MCF 10A (cell line): ENCODE data around the gene PGM1. TPM values are rescaled to one million over a fixed set of nuclear protein-coding genes. Genes with fewer than 3 reads are reported as not detected.
A peak's percentile ranks its signal among the peaks of the same experiment; 100 is the strongest.

Experiments
- BruUV-seq: library from RNA; stranded (reverse); fragments of 400-500 nt; replicated peaks from 2 replicates; lab custom pipeline; 2021; lab: Mats Ljungman, UMichigan
- CTCF ChIA-PET: fragments of 300-600 bp; sonication (Branson Sonifier 250); formaldehyde crosslinking; extraction: SDS; loops from one replicate; lab custom pipeline; 2021; ENCODE audit warnings: antibody characterized with exemption, inconsistent platforms; lab: Yijun Ruan, JAX
- POLR2A ChIA-PET: fragments of 300-600, 350-650 bp; sonication (Branson Sonifier 250); formaldehyde crosslinking; extraction: SDS; loops from one replicate; lab custom pipeline; 2020; ENCODE audit warnings: antibody characterized with exemption, inconsistent platforms; lab: Yijun Ruan, JAX
- DNase-seq: peaks from one replicate; pipeline ENCODE4 v3.0.0-alpha.2; 2018; ENCODE audit not compliant: unreplicated experiment
- H3K27ac Mint-ChIP-seq: one replicate; pipeline ENCODE4 v1.8.0; 2022; ENCODE audit warnings: mild to moderate bottlenecking, low read depth, mixed read lengths; ENCODE audit not compliant: unreplicated experiment
- H3K27me3 Mint-ChIP-seq: one replicate; pipeline ENCODE4 v1.8.0; 2022; ENCODE audit warnings: mixed read lengths; ENCODE audit not compliant: insufficient read depth, unreplicated experiment
- H3K36me3 Mint-ChIP-seq: one replicate; pipeline ENCODE4 v1.8.0; 2022; ENCODE audit warnings: mild to moderate bottlenecking, moderate library complexity, mixed read lengths; ENCODE audit not compliant: insufficient read depth, unreplicated experiment
- H3K4me1 Mint-ChIP-seq: one replicate; pipeline ENCODE4 v1.8.0; 2022; ENCODE audit warnings: mixed read lengths; ENCODE audit not compliant: insufficient read depth, unreplicated experiment
- H3K4me3 Mint-ChIP-seq: one replicate; pipeline ENCODE4 v1.8.0; 2022; ENCODE audit warnings: mild to moderate bottlenecking, moderate library complexity, mixed read lengths; ENCODE audit not compliant: unreplicated experiment
- H3K9me3 Mint-ChIP-seq: one replicate; pipeline ENCODE4 v1.8.0; 2022; ENCODE audit warnings: mixed read lengths; ENCODE audit not compliant: unreplicated experiment
- intact Hi-C: fragments of 100-400 bp; cut with micrococcal nuclease; formaldehyde crosslinking; loops from 2 replicates; pipeline ENCODE4 v1.14.1; 2022
- total RNA-seq: library from RNA; stranded (reverse); gene quantifications from 2 replicates; pipeline ENCODE4 v1.2.3, GENCODE V29; 2022
- TF ChIP-seq, protein P1 (sequence below): fragments of 200-600 bp; IDR thresholded peaks from one replicate; pipeline ENCODE4 v1.8.0; 2022; ENCODE audit warnings: antibody characterized with exemption, mild to moderate bottlenecking; ENCODE audit not compliant: unreplicated experiment

The PGM1 gene
- total RNA-seq, 1 experiment from 2014 or later: 60.2 TPM

- POLR2A ChIA-PET: interaction anchor here (0.6 to 3.6 kb wide), 9 partner anchors 9 to 46 kb away, joined by 3 to 43 read pairs (median 5); partner anchors contain the start of genes EFCAB7, ITGB3BP and PGM1
- intact Hi-C loops: no loop called here
- no peak for DNase-seq
- H3K36me3 Mint-ChIP-seq: peaks cover 14% of the 10 kb centered on the region
- no peaks in the 10 kb centered on the region for H3K9me3 Mint-ChIP-seq
- no peaks in the 10 kb centered on the region for H3K27me3 Mint-ChIP-seq
- H3K4me1 Mint-ChIP-seq: peaks cover 17% of the 10 kb centered on the region
- peak overlapping the region; percentile 53 for H3K4me3 Mint-ChIP-seq
- TF ChIP-seq, protein P1, sequence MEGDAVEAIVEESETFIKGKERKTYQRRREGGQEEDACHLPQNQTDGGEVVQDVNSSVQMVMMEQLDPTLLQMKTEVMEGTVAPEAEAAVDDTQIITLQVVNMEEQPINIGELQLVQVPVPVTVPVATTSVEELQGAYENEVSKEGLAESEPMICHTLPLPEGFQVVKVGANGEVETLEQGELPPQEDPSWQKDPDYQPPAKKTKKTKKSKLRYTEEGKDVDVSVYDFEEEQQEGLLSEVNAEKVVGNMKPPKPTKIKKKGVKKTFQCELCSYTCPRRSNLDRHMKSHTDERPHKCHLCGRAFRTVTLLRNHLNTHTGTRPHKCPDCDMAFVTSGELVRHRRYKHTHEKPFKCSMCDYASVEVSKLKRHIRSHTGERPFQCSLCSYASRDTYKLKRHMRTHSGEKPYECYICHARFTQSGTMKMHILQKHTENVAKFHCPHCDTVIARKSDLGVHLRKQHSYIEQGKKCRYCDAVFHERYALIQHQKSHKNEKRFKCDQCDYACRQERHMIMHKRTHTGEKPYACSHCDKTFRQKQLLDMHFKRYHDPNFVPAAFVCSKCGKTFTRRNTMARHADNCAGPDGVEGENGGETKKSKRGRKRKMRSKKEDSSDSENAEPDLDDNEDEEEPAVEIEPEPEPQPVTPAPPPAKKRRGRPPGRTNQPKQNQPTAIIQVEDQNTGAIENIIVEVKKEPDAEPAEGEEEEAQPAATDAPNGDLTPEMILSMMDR: no peak
- peak overlapping the region; percentile 93 for H3K27ac Mint-ChIP-seq
- no TSS peak for BruUV-seq
- CTCF ChIA-PET: interaction anchor here (0.6 to 2.0 kb wide), 3 partner anchors 9 to 11 kb away, joined by 3 to 11 read pairs (median 6); no protein-coding TSS in a partner anchor
Observed at GRCh38 chr1:63548303-63548702, 44.9 kb upstream of the PGM1 start.

- no peak for DNase-seq
- peak overlapping the region; percentile 93 for H3K27ac Mint-ChIP-seq
- ChIA-PET CTCF (interaction anchor here (1.0 to 2.0 kb wide), 2 partner anchors 9 to 12 kb away, joined by 3 to 11 read pairs; no protein-coding TSS in a partner anchor), POLR2A (interaction anchor here (0.9 to 3.6 kb wide), 5 partner anchors 10 to 46 kb away, joined by 3 to 43 read pairs (median 6); partner anchors contain the start of genes EFCAB7, ITGB3BP and PGM1)
- peaks cover 15% of the 10 kb centered on the region for H3K36me3 Mint-ChIP-seq
- no TSS peak for BruUV-seq
- H3K4me1 Mint-ChIP-seq: peaks cover 17% of the 10 kb centered on the region
- TF ChIP-seq, protein P1: no peak
- H3K9me3 Mint-ChIP-seq: no peaks in the 10 kb centered on the region
- H3K27me3 Mint-ChIP-seq: no peaks in the 10 kb centered on the region
- intact Hi-C loops: no loop called here
- H3K4me3 Mint-ChIP-seq: peak overlapping the region; percentile 53
Observed at GRCh38 chr1:63548877-63549276, 44.3 kb upstream of the PGM1 start.

GRCh38 chr1:63555480-63555879, 37.7 kb upstream of the PGM1 start:
- no peak for DNase-seq
- ChIA-PET POLR2A (interaction anchor here (1.3 kb wide), 1 partner anchor 10 kb away, joined by 6 read pairs; no protein-coding TSS in a partner anchor), CTCF (interaction anchor here (0.6 to 2.6 kb wide), 8 partner anchors 14 to 889 kb away, joined by 3 to 22 read pairs (median 4); no protein-coding TSS in a partner anchor)
- H3K36me3 Mint-ChIP-seq: peaks cover 15% of the 10 kb centered on the region
- H3K4me3 Mint-ChIP-seq: no peak overlapping the region
- no peaks in the 10 kb centered on the region for H3K27me3 Mint-ChIP-seq
- no peaks in the 10 kb centered on the region for H3K9me3 Mint-ChIP-seq
- no peak overlapping the region for H3K27ac Mint-ChIP-seq
- peaks cover 5% of the 10 kb centered on the region for H3K4me1 Mint-ChIP-seq
- intact Hi-C loops: loop anchor here (5.0 kb wide), 1 partner anchor 692 kb away; no protein-coding TSS in a partner anchor
- no TSS peak for BruUV-seq
- TF ChIP-seq, protein P1: no peak

GRCh38 chr1:63557365-63557987, 35.7 kb upstream of the PGM1 start:
- Mint-ChIP-seq H3K4me3 (no peak overlapping the region), H3K27me3 (no peaks in the 10 kb centered on the region), H3K36me3 (peaks cover 4% of the 10 kb centered on the region), H3K27ac (no peak overlapping the region), H3K9me3 (no peaks in the 10 kb centered on the region), H3K4me1 (peaks cover 5% of the 10 kb centered on the region)
- peak; percentile 51 for DNase-seq
- POLR2A ChIA-PET: interaction anchor here (0.6 to 1.8 kb wide), 6 partner anchors 10 to 97 kb away, joined by 3 to 5 read pairs (median 4); partner anchors contain the start of gene EFCAB7
- CTCF ChIA-PET: interaction anchor here (0.6 to 2.6 kb wide), 18 partner anchors 9 to 1176 kb away, joined by 3 to 22 read pairs (median 4); partner anchors contain the start of gene PGM1
- intact Hi-C loops: loop anchor here (5.0 kb wide), 1 partner anchor 690 kb away; no protein-coding TSS in a partner anchor
- no TSS peak for BruUV-seq
- TF ChIP-seq, protein P1: peak; percentile 52
